ENCODE results near the gene SDK1.
"Not testable (repeated sequence)": the region's sequence is repeated elsewhere in the genome, so short reads cannot be mapped to it uniquely, and the experiment has no call there.

Gene SDK1

DNA sequence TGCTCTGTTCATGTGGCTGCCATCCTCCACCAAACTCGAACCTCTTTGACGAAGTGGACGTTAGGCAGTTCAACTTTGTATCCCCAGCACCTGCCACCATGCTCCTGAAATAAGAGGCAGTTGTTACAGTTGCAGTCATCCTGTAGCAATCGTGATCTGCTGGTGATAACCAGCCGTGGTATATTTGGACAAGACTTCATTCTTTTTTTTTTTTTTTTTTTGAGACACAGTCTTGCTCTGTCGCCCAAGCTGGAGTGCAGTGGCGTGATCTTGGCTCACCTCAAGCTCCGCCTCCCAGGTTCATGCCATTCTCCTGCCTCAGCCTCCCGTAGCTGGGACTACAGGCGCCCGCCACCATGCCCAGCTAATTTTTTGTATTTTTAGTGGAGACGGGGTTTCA is 640.7 kb downstream of the SDK1 start:
- DNase-seq = not testable (repeated sequence)

DNA sequence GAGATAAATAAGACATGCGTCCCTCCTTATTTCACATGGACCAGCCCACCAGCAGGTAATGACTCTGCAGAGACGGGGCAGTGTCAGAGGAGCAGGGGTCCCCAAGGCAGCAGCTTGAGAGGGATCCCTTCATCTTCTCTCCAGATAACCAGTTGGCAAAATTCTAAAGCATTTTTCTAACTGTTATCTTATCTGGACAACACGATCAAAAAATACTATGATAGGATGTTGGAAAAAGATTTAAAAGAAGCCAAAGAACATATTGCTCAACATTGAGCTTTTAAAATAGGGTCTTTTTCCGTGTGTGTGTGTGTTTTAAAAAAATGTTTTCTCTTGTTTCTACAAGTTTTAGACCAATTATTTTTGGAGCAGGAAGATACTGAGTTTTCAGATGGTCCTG is 641.2 kb downstream of the SDK1 start:
- no peak for DNase-seq

DNA sequence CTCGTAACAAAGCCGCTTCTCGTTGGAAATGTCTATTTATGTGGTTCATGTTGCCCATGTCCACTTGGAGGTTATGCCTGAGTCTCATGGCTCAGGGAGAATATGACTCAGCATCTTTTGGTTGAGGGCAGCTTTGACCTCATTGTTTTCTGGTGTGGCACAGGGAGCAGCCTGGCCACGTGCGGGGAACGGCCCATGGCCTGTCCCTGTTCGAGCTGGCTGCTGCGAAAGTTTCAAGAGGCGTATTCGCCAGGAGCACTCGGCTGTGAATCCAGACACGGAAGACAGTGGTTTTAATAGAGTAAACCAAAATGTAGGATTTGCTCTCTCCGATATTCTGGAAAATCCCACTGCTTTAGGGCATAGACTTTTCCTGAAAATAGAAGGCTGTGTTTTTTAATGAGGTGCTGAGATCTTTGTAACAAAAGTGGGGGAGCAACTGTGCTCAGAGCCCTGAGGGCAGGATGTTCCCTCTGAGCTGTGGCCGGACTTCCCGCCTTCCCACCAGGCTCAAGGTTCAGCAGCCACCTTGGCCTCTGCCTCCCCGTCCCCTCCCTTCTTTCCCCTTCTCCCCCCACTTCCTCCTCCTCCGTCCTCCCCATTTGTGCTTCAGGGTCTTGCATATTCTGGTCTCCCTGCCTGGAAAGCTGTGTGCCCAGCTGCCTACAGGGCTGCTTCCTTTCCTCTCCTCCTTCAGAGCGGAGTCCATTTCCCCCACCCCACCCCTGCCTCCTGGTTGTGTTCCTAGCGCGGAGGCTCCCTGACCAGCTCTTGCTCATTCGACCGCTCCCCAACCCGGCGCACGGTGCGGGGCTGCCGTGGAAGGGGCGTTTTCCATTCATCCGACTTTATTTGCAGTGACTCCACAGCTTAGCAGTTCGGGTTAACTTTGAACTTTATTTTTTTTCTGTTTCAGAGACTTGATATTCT is 642.0 kb downstream of the SDK1 start:
- no peak for DNase-seq

DNA sequence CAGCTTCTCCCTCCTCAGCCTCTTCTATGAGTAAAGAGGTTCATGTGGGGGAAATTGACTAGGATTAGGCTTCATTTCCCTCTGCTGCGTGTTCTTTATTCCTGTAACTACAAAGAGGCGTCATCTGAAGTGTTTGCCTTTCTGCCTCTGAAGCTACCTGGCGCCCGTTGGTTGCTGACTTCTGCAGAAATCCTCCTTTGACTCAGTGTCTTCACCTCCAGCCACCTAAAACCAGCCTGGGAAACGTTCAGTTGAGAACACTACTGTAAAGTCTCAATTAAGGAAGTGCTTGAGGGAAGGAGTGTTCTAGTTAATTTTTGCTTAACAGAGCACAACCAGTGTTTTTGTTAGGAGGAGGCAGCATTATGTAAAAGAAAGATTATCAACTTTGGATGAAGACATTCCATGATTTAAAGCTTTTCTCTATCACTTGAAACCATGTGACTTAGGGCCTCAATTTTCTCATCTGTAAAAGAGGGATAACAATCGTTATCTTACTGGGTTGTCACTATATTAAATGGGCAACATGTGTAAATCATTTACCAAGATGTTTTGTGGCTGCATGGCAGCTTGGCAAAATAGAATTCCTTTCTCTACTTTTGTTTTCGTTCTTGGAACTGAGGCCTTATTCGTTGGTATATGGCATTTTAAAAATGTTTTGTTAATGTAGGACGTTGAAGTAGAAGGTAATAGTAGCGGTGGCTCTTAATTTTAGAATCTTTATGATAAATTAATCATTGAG is 642.9 kb downstream of the SDK1 start:
- no peak for DNase-seq

DNA sequence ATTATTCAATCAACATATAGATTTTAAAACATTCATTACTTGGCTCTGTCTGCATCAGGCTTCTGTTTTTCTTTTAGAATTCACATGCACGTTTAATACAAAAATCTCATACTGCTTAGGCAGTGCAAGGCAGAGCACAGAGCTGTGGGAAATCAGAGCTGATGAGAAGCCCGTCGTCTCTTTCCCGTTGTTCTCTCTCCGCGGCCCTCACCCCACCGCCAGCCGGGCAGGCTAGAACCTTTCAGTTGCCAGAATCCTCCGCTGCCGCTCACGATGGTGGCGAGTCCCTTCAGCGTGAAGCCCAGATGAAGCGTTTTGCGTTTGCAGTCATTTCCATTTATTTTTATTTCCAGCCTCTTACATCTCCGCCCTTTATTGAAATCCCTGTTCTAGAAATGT is 648.2 kb downstream of the SDK1 start:
- DNase-seq = no peak

DNA sequence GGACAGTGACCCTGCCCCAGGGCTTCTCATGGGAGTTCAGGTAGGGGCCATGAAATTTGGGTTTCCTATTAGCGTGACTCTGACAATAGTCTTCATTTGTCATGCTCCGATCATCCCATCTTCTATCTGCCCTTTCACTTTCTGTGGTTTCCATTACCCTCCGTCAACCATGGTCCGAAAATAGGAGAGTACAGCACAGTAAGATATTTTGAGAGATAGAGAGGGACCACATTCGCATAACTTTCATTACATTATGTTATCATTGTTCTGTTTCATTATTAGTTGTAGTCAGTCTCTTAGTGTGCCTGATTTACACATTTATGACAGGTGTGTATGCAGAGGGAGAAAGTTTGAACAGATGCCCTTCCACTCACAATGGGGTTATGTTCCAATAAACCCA is 649.2 kb downstream of the SDK1 start:
- DNase-seq = no peak

DNA sequence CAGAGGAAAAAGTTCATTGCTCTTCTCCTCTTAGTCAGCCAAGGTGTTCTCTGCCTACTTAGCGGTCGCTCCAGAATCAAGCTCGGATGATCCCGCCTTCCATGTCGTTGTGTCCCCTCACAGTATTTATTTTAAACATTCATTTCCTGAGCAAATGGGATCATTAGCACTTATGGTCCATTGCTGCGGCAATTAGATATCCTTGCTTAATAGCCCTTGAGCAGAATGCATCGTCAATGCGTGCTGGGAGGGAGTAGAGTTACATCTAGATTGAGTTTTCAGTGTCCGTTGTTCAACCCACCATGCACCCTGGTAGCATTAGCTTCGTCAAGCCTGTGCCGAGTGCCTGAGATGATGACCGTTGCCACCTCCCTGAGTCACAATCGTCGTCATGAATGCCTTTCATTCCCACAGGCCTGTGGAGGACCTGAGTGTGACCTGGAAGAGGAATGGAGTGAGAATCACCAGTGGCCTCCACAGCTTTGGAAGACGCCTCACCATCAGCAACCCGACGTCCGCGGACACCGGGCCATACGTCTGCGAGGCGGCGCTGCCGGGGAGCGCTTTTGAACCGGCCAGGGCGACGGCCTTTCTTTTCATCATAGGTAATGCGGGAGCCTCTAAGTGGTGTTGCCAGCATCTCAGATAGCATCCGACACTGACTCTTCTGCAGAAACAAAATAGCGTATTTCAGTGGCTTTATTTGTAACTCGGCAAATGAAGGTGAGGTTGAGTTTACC is 650.4 kb downstream of the SDK1 start:
- DNase-seq = no peak

DNA sequence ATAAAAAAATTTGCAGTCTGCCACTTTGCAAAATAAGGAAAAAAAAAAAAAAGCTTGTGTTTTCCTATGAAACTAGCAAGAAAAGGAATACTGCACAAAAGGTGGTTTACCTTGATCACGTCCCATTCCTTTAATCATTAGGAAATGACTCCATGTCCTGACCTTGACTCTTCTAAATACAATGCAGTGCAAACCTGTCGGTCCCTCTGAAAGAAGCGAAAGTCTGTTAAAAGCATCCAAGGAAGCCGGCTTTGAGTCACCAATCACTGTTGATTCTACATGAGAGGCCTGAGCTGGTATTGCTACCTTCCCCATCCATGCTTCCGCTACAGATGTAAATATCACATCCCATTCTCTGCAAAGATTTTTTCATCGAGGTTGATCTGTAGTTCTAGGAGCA is 652.1 kb downstream of the SDK1 start:
- DNase-seq = no peak

DNA sequence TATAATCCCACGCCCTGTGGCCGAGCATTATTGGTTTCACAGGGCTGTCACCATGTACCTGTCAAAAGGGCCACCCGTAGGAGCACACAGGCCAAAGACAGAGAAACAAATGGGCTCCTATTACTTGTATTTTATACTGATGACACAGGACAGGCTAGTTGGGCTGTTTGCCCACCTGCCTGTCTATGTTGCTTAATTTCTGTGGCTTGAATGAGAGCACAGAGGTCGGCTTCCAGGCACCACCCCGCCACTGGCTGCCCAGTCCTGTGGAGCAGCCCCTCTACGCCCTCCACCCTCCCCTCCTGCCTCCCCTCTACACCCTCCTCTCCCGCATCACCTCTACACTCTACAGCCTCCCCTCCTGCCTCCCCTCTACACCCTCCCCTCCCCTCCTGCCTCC is 652.9 kb downstream of the SDK1 start:
- no peak for DNase-seq

DNA sequence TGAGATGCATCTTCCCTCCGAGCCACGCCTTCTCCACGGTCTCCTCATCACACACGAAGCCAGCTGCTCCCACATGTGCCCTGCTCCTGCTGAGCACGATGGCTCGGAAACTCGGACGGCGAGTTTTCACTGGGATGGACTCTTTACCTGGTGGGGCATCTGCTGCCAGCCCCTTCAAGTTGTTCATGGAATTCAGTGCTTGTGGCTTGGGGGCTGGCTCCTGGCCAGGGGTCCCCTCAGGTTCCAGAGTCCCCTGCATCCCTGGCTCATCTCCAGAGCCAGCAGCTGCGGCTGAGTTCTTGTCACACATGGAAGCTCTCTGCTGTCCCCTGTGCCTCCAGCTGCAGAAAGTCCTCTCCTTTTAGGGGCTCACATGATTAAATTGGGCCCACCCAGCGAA is 654.0 kb downstream of the SDK1 start:
- DNase-seq = no peak

DNA sequence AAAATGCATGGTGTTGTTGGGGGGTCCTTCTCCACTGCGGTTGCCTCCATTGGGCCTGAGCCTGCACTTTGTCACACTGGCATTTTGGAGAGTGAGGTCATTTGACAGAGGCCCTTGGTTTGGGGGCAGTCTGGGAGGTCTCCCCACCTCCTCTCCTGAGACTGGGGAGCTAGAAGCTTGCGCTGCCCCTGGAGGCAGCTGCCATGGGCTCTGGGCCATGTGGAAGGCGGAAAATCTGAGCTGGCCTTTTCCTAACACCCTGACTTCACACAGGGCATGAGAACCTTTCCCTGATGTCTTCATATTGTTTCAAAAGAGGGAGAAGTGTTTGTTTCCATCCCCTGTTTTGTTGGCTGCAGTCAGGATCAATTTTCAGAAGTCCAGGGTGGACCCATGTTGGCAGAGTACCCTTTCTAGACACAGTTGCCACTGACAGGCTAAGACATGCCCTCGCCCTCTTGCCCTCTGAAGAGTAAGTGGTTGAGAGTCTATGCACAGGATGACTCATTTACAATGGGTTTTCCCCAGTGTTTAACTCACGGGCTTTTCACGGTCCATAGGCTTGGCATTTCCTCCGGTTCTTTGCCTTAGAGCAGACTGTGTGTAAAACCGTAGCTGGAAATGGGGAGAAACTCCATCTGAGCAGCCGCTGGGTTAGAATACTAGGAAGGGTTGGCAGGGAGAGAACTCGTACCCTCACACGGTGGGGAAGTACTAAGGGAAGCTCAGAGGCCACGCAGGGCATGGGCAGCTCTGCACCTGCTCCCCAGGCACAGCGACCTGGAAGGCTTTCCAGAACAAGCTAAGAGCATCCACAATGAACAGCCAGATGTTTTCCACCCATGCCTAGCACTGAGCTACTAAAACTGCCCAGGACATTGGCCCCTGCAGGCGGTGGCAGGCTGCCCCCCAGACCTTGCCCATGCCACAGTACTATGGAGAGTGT is 655.0 kb downstream of the SDK1 start:
- no peak for DNase-seq

DNA sequence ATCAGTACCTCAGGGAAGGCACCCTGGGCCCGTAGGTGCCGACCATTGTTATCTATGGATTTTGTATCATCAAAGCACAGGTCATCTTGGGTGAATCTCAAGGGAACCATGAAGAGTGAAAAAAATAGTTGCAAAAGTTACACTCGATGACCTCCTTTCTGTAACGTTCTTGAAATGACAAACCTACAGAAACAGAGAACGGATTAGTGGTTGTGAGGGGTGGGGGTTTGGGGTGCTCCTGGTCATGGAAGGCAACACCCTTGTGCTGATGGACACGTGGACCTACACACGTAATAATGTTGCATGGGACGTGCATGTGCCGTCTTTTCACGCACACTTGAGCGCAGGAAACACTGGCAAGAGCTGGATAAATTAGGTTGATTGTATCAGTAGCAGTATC is 655.9 kb downstream of the SDK1 start:
- no peak for DNase-seq

DNA sequence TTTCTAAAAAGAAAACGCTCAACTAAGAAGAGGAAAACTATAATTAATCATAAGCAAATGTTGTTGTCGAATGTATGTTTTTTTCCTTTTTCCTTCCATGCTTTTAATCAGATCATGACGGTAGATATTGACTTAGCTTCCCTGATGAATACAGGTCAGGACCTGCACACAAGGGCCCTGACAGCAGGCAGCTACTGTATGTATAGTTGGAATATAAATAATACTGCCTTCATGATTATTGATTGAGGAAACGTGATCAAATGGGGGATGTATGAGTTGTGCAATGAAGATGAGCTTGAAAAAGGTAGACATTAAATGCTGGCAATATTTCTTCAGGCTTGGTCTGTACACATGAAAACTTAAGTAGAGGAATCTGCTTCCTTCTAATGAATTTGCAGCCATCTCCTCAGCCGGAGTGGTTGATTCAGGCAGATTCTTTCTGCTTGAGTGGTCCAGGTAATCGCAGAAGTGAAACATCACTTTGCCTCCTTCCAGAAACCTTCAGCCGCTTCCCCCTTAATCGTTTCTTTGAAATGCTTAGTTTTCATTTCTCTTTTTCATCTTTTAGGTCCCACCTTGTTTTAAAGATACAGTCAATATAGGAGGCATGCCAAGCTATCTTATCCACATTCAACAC is 656.5 kb downstream of the SDK1 start:
- DNase-seq = no peak

DNA sequence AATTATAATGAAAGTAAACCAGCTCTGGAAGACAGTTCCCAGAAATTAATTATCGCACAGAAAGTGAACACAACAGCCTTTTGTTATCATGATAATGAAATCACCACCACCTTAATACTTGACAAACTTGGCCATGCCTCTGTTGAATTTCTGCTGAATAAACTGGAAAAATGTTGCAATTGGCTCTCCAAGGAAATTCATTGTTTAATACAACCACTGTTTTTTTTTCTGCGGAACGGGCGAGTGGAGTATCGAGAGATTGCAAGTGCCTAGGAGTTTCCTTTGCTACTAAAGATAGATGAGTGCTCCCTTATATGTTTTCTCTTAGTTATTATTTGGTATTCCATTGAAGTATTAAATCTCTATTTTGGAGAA is 657.0 kb downstream of the SDK1 start:
- DNase-seq = no peak

DNA sequence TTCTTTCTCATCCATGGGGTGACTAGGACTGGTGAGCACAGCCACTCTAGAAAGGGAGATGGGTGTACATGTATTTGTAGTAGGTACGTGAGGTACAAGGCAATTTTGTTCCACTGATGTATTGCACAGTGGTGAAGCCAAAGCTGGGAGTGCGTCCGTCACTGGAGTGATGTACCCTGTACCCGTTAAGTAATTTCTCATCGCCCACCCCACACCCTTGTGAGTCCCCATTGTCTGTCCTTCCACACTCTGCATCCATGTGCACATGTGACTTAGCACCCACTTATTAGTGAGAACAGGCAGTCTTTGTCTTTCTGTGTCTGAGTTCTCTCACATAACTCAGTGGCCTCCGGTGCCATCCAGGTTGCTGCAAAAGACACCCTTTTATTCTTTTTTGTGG is 658.3 kb downstream of the SDK1 start:
- DNase-seq = no peak

DNA sequence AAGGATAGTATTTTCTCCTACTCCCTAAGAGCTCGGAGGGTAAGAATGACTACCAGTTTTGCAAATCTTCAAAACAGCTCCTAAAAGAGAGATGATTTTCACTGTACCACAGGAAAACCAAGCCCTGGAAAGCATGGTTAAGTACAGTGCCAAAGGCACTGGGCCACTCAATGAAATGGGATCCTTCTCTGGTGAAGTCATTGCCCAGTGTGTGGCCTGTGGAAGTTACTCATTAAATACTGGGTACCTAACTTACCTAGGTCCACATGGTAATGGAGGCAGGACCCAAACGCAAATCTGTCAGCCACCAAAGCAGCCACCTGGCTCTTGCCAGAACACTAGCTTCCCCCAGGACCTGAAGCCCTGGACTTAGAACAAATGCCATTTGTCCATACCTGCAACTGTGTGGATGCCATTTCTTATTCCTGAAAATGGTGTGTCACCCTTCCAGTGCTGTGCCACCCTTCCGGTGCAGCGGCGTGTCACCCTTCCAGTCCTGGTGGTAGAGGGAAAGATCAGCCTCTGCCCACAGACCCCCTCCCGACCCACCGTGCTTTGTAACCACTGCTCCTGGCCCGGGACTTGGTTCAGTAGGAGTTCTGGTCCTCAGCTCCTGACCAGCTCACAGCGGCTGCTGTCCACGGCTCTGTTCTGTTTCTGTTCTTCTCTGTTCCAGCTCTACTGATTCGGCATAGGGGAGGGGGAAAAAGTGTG is 659.2 kb downstream of the SDK1 start:
- DNase-seq = no peak

DNA sequence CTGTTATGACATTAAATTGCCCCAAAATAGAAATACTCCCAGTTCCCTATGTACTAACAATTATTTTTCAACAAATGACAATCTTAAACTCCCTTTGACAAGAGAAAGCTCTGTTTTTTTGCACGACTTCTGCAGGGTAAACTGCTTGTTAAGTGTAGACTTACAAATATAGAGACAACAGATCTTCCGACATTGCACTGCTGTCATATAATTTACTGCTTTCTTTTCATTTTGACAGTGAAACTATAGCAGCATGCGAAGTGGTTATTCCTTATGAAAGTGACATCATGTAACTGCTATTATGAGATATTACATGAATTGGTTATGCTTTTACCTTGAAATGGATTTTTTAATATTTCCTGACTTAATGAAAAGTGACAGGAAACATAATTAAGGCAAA is 659.9 kb downstream of the SDK1 start:
- DNase-seq = no peak

DNA sequence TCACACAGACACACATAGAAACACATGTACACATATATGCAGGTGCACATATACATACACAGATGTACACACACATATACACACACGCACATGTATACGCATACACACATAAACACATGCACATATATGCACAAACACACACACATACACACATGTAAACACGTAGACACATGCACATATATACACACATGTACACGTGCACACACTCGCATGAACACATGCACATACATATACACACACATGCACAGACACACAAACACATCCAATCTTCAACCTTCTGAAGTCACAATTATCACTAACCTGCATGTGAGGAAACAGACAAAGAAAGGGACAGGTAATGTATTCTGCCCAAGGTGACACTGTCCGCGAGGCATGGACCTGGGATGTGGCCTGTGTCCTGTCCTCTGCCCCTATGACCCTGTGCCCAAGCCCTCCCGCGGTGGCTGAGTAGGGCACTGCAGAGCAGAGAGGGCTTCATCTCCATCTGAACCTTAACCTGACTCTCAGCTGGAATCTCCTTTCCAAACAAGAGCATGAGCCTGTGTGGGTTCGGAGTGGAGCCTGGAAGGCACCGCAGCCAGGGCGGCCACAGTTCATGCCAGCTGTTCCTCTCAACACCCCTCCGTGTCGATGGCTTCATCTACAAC is 660.9 kb downstream of the SDK1 start:
- no peak for DNase-seq

DNA sequence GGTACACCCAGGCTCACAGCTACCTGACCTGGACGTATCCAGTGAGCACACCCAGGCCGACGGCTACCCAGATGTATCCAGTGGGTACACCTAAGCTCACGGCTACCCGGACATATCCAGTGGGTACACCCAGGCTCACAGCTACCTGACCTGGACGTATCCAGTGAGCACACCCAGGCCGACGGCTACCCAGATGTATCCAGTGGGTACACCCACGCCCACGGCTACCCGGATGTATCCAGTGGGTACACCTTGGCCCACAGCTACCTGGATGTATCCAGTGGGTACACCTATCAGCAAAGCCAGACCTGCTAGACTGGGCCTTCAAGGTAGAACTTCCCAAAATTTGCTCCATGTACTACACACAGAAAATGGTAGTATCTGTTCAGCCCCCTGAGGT is 662.7 kb downstream of the SDK1 start:
- DNase-seq = not testable (repeated sequence)

DNA sequence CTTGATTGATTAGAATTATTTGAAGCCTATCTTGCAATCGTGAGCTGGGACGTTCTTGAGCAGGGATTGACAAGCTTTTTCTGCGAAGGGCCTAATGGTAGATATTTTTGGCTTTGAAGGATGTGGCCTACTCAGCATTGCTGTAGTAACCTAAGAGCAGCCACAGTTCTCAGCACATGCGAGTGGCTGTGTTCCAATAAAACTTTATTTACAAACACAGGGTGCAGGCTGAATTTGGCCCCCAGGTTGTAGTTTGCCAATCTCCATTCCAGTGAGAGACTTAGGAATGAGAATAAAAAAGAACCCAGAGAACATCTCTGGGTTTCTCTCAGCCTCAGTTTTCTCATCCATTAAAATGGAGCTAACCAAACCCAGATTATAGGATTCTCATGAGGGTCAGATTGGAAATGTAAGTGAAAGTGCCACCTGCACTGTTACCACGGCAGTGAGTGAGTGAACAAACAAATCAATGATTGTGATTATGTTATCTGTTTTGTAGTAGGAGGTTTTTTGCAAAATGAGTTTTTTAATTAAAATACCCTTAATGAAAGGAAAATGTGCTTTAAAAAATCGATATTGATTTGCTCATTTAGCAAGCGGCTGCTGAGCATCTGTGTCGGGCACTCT is 664.0 kb downstream of the SDK1 start:
- DNase-seq = no peak
